Measurements from ENCODE around the gene EFCAB7.

Gene EFCAB7

GRCh38 chr1:63607322-63607721, 84.0 kb downstream of the EFCAB7 start:
- no peak for DNase-seq

- DNase-seq: no peak
Measured at GRCh38 chr1:63611231-63611630, 87.9 kb downstream of the EFCAB7 start.

- no peak for DNase-seq
Measured at GRCh38 chr1:63612564-63612963, 89.2 kb downstream of the EFCAB7 start.

- DNase-seq: no peak
Measured at GRCh38 chr1:63612971-63613370, 89.6 kb downstream of the EFCAB7 start.

GRCh38 chr1:63615768-63616420, 92.6 kb downstream of the EFCAB7 start:
- peak; percentile 95 for DNase-seq

- no peak for DNase-seq
Measured at GRCh38 chr1:63617450-63617849, 94.1 kb downstream of the EFCAB7 start.

- no peak for DNase-seq
Measured at GRCh38 chr1:63618011-63618410, 94.7 kb downstream of the EFCAB7 start.

GRCh38 chr1:63619558-63619957, 96.2 kb downstream of the EFCAB7 start:
- no peak for DNase-seq

GRCh38 chr1:63620671-63621070, 97.3 kb downstream of the EFCAB7 start:
- no peak for DNase-seq

GRCh38 chr1:63621075-63621474, 97.8 kb downstream of the EFCAB7 start:
- DNase-seq: no peak

GRCh38 chr1:63621698-63622097, 98.4 kb downstream of the EFCAB7 start:
- no peak for DNase-seq

All from eye (tissue), 1 donor.